Esophagus muscularis mucosa (tissue), 4 donors: ENCODE data around the gene LCTL. TPM values are rescaled to one million over a fixed set of nuclear protein-coding genes. Genes with fewer than 3 reads are reported as not detected.
"Not testable (repeated sequence)": the region's sequence is repeated elsewhere in the genome, so short reads cannot be mapped to it uniquely, and the experiment has no call there.

Source experiments
- DNase-seq: peaks from one replicate; pipeline ENCODE4 v3.0.0-alpha.2; 2017; ENCODE audit errors: extremely low spot score
- H3K27ac ChIP-seq, 4 donors: fragments of 200-600 bp; sonication (generic); replicated peaks in 1 of 4; 1 replicate in 3 of 4; 2 replicates in 1 of 4; pipeline ENCODE4 v1.5.1; 2016 to 2019; ENCODE audit warnings: mild to moderate bottlenecking in 1 of 4
- H3K27me3 ChIP-seq, 4 donors: fragments of 200-600 bp; sonication (generic); one replicate each; pipeline versions ENCODE4 v1.5.1 to v1.6.0; 2016 to 2019
- H3K36me3 ChIP-seq, 4 donors: fragments of 200-600 bp; sonication (generic); one replicate each; pipeline ENCODE4 v1.5.1; 2016 to 2019
- H3K4me1 ChIP-seq, 4 donors: fragments of 200-600 bp; sonication (generic); one replicate each; pipeline ENCODE4 v1.5.1; 2016 to 2019
- H3K4me3 ChIP-seq, 4 donors: fragments of 200-600 bp; sonication (generic); 1 replicate in 2 of 4; 2 replicates in 2 of 4; pipeline ENCODE4 v1.5.1; 2016 to 2019; ENCODE audit warnings: mild to moderate bottlenecking in 4 of 4, moderate library complexity in 1 of 4
- H3K9me3 ChIP-seq, 4 donors: fragments of 200-600 bp; sonication (generic); 1 replicate in 3 of 4; 2 replicates in 1 of 4; pipeline ENCODE4 v1.5.1; 2016 to 2019
- EP300 ChIP-seq: sonication (generic); formaldehyde crosslinking; IDR thresholded peaks from one replicate; pipeline ENCODE4 v1.6.1; 2017; ENCODE audit warnings: antibody characterized with exemption
- POLR2A ChIP-seq: fragments of 450-650 bp; IDR thresholded peaks from one replicate; pipeline ENCODE4 v1.6.1; 2017; ENCODE audit warnings: antibody characterized with exemption, moderate library complexity, mild to moderate bottlenecking, low read depth
- POLR2AphosphoS5 ChIP-seq, 2 donors: sonication (generic); formaldehyde crosslinking; IDR thresholded peaks; one replicate each; pipeline ENCODE4 v1.6.1; 2017; ENCODE audit warnings: antibody characterized with exemption in 2 of 2
- WGBS: methylation state at CpG from one replicate; pipeline ENCODE4 v1.1.5; 2018; 5-methylcytosine and 5-hydroxymethylcytosine counted together
- intact Hi-C: fragments of 100-400 bp; cut with DNase I; formaldehyde crosslinking; loops from one replicate; pipeline ENCODE4 v1.15.1; 2023
- total RNA-seq, 4 donors: library from RNA; depleted of rRNA; stranded (reverse); fragments of >200 nt; gene quantifications; one replicate each; pipeline versions ENCODE4 v1.1.0 to v1.2.1, GENCODE V29; 2016
- TF ChIP-seq, protein P1 (sequence below), 3 experiments: fragments of 200-600 bp in 2 of 3; fragments of 450-650 bp in 1 of 3; sonication (generic) in 2 of 3; IDR thresholded peaks; one replicate each; pipeline ENCODE4 v1.5.1; 2017 to 2019; ENCODE audit warnings: antibody characterized with exemption in 3 of 3, mild to moderate bottlenecking in 2 of 3, moderate library complexity in 1 of 3

LCTL gene
- total RNA-seq, 4 donors from 2014 or later: not detected

GRCh38 chr15:66592505-66593218 lies 26.9 kb upstream of the LCTL start:
- intact Hi-C loops: no loop called here
- WGBS: 85% methylated on average over 12 of the region's 12 CpGs
- Histone ChIP-seq H3K4me3 (no peak overlapping the region), H3K27ac (no peak overlapping the region), H3K27me3 (peaks cover 0 to 10% (median 0%) of the 10 kb centered on the region in 4 donors), H3K4me1 (peaks cover 0 to 4% (median 0%) of the 10 kb centered on the region in 4 donors), H3K36me3 (no peaks in the 10 kb centered on the region), H3K9me3 (no peaks in the 10 kb centered on the region)
- DNase-seq: no peak
- TF ChIP-seq EP300: no peak
- TF ChIP-seq, protein P1, sequence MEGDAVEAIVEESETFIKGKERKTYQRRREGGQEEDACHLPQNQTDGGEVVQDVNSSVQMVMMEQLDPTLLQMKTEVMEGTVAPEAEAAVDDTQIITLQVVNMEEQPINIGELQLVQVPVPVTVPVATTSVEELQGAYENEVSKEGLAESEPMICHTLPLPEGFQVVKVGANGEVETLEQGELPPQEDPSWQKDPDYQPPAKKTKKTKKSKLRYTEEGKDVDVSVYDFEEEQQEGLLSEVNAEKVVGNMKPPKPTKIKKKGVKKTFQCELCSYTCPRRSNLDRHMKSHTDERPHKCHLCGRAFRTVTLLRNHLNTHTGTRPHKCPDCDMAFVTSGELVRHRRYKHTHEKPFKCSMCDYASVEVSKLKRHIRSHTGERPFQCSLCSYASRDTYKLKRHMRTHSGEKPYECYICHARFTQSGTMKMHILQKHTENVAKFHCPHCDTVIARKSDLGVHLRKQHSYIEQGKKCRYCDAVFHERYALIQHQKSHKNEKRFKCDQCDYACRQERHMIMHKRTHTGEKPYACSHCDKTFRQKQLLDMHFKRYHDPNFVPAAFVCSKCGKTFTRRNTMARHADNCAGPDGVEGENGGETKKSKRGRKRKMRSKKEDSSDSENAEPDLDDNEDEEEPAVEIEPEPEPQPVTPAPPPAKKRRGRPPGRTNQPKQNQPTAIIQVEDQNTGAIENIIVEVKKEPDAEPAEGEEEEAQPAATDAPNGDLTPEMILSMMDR (IDR thresholded peaks at IDR 0.05): no peak
- TF ChIP-seq POLR2AphosphoS5 (IDR thresholded peaks at IDR 0.05): no peak
- no peak for TF ChIP-seq POLR2A

DNA sequence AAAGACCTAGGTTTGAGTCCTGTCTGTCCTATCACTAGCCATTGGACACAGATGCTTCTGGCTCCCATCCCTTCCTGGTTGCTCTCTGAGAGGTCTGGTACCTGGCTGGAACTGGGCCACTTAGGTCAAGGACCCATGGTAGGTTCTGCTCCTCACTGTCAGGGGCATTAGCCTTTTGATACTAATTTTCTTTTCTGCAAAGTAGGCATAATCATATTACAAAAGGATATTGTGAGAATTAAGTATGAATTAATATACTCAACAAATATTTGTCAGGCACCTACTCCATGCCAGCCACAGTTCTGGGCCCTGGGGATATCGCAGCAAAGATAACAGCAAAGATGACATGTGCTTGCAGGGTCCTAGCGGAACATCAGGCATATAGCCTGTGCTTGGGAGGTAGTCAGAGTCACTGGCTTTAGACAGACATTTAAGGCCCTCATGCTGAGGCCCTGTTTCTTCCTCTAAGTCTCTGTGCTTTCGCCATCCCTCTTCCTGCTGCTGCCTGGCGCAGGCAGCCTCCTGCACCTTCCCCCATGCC lies 25.6 kb upstream of the LCTL start:
- no peak overlapping the region for H3K4me3 ChIP-seq
- WGBS: 92% methylated on average over 4 of the region's 4 CpGs
- intact Hi-C loops: no loop called here

DNA sequence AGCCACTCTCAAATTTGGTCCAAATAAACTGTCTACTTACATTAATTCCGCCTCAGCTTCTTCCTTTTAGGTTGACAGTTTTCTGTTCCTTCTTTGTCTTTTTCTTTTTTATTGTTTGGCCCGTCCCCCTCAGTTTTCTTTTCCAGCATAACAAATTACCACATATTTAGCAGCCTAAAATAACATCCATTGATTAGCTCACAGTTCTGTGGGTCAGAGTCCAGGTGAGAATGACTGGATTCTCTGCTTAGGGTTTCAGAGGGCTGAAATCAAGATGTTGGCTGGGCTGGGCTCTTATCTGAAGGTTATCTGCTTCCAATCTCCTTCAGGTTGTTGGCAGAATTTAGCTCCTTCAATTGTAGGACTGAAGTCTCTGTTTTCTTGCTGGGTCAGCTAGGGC lies 24.6 kb upstream of the LCTL start:
- 83% methylated on average over 2 of the region's 2 CpGs for WGBS
- Histone ChIP-seq H3K27ac (no peak overlapping the region), H3K4me1 (peaks cover 0 to 7% (median 0%) of the 10 kb centered on the region in 4 donors), H3K36me3 (no peaks in the 10 kb centered on the region), H3K4me3 (no peak overlapping the region), H3K9me3 (no peaks in the 10 kb centered on the region), H3K27me3 (peaks cover 0 to 18% (median 0%) of the 10 kb centered on the region in 4 donors)
- no peak for TF ChIP-seq POLR2AphosphoS5 (IDR thresholded peaks at IDR 0.05)
- TF ChIP-seq, protein P1 (IDR thresholded peaks at IDR 0.05): no peak
- no peak for TF ChIP-seq POLR2A
- no peak for TF ChIP-seq EP300
- intact Hi-C loops: no loop called here
- no peak for DNase-seq

More for the DNA sequence above, 25.6 kb upstream of the LCTL start:
- no peak overlapping the region for H3K27ac ChIP-seq
- no peaks in the 10 kb centered on the region for H3K9me3 ChIP-seq
- H3K4me1 ChIP-seq: peaks cover 0 to 7% (median 0%) of the 10 kb centered on the region in 4 donors
- no peak for DNase-seq
- TF ChIP-seq POLR2AphosphoS5 (IDR thresholded peaks at IDR 0.05) (no peak), POLR2A (no peak), EP300 (no peak)
- TF ChIP-seq, protein P1 (IDR thresholded peaks at IDR 0.05): no peak
- H3K36me3 ChIP-seq: no peaks in the 10 kb centered on the region
- peaks cover 0 to 14% (median 0%) of the 10 kb centered on the region in 4 donors for H3K27me3 ChIP-seq

DNA sequence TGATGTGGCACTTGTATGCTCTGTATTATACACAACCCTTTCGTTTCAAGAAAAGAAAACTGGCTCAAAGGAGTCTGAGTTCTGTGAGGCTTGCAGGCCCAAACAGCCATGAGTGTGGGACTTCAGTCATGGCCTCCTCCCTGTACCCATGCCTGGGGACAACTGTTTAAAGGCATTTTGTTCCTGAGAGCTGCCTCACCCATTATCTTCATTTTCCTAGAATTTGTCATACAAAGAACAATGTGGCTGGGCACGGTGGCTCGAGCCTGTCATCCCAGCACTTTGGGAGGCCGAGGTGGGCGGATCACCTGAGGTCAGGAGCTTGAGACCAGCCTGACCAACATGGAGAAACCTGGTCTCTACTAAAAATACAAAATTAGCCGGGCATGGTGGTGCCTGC lies 23.6 kb upstream of the LCTL start:
- DNase-seq, H3K36me3 ChIP-seq, H3K4me1 ChIP-seq, intact Hi-C loops, H3K4me3 ChIP-seq, H3K27ac ChIP-seq, H3K9me3 ChIP-seq: not testable (repeated sequence)
- H3K27me3 ChIP-seq: peaks cover 0 to 25% (median 0%) of the 10 kb centered on the region in 4 donors
- WGBS: 80% methylated on average over 5 of the region's 6 CpGs

DNA sequence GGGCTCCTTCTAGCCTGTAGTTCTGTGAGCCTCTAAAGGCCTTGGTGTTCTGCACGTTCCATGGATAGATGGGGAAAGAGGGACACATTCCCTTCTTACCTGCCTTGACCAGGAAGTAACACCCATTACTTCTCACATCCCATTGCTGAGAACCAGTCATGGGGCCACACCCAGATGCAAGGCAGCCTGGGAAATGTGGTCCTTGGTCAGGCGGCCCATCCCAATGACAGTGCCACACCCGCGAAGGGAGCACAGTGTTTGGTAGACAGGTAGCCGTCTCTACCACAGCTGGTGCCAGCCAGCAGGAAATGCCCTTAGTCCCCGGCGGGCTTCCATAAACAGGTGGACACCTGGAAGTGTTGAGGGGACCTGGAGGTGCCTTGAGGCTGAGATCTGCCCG lies 23.2 kb upstream of the LCTL start:
- H3K4me3 ChIP-seq: no peak overlapping the region
- H3K27ac ChIP-seq: no peak overlapping the region
- no peak for DNase-seq
- intact Hi-C loops: no loop called here
- no peaks in the 10 kb centered on the region for H3K9me3 ChIP-seq
- H3K27me3 ChIP-seq: peaks cover 0 to 28% (median 0%) of the 10 kb centered on the region in 4 donors
- TF ChIP-seq EP300 (no peak), POLR2A (no peak), POLR2AphosphoS5 (IDR thresholded peaks at IDR 0.05) (no peak)
- TF ChIP-seq, protein P1 (IDR thresholded peaks at IDR 0.05): no peak
- no peaks in the 10 kb centered on the region for H3K36me3 ChIP-seq
- H3K4me1 ChIP-seq: peaks cover 0 to 7% (median 0%) of the 10 kb centered on the region in 4 donors
- WGBS: 85% methylated on average over 2 of the region's 8 CpGs
